UCSD-AML1 (cell line): ENCODE results near the gene MED13L.
"Not testable (repeated sequence)": the region's sequence is repeated elsewhere in the genome, so short reads cannot be mapped to it uniquely, and the experiment has no call there.

Source experiments
- DNase-seq: peaks from one replicate; lab custom pipeline; 2025; ENCODE audit not compliant: unreplicated experiment; lab: John Stamatoyannopoulos, UW

MED13L gene

GRCh38 chr12:116303929-116304328, 26.4 kb upstream of the MED13L start:
- no peak for DNase-seq

GRCh38 chr12:116303066-116303465, 25.6 kb upstream of the MED13L start:
- no peak for DNase-seq

GRCh38 chr12:116302166-116303058, 24.9 kb upstream of the MED13L start:
- DNase-seq: no peak

- DNase-seq: no peak
These were observed 24.1 kb upstream of the MED13L start for GRCh38 chr12:116301621-116302020.

- DNase-seq: no peak
These were observed 22.3 kb upstream of the MED13L start for GRCh38 chr12:116299665-116300328.

GRCh38 chr12:116299064-116299463, 21.6 kb upstream of the MED13L start:
- no peak for DNase-seq

GRCh38 chr12:116298578-116298977, 21.1 kb upstream of the MED13L start:
- DNase-seq: no peak

GRCh38 chr12:116297224-116297834, 19.8 kb upstream of the MED13L start:
- DNase-seq: no peak

GRCh38 chr12:116295327-116296263, 18.1 kb upstream of the MED13L start:
- DNase-seq: no peak

- DNase-seq: no peak
These were observed 17.1 kb upstream of the MED13L start for GRCh38 chr12:116294454-116295165.

- no peak for DNase-seq
These were observed 16.4 kb upstream of the MED13L start for GRCh38 chr12:116293687-116294453.

GRCh38 chr12:116291218-116291617, 13.7 kb upstream of the MED13L start:
- no peak for DNase-seq

- DNase-seq: no peak
These were observed 11.2 kb upstream of the MED13L start for GRCh38 chr12:116288735-116289134.

- no peak for DNase-seq
These were observed 10.4 kb upstream of the MED13L start for GRCh38 chr12:116287842-116288301.

GRCh38 chr12:116284396-116284795, 6.9 kb upstream of the MED13L start:
- DNase-seq: no peak

- not testable (repeated sequence) for DNase-seq
These were observed 6.4 kb upstream of the MED13L start for GRCh38 chr12:116283881-116284280.

- peak; percentile 32 for DNase-seq
These were observed 5.1 kb upstream of the MED13L start for GRCh38 chr12:116282371-116283286.

GRCh38 chr12:116280595-116281290, 3.2 kb upstream of the MED13L start:
- no peak for DNase-seq
